Measurements from ENCODE around the gene UBE2S. TPM values are rescaled to one million over a fixed set of nuclear protein-coding genes. Genes with fewer than 3 reads are reported as not detected.
A peak's percentile ranks its signal among the peaks of the same experiment; 100 is the strongest.
"Not testable (repeated sequence)": the region's sequence is repeated elsewhere in the genome, so short reads cannot be mapped to it uniquely, and the experiment has no call there.

The UBE2S gene
- polyA plus RNA-seq, 10 donors: 26.3 to 47.0 (median 37.2) TPM

GRCh38 chr19:55441692-55442321 lies 34.2 kb upstream of the UBE2S start:
- no peak for DNase-seq

GRCh38 chr19:55441319-55441691 lies 33.7 kb upstream of the UBE2S start:
- no peak for DNase-seq

GRCh38 chr19:55440411-55441105 lies 33.0 kb upstream of the UBE2S start:
- DNase-seq: no peak

GRCh38 chr19:55439052-55439451 lies 31.5 kb upstream of the UBE2S start:
- DNase-seq: no peak

GRCh38 chr19:55437410-55437809 lies 29.8 kb upstream of the UBE2S start:
- peak; percentile 42 to 83 (median 65) for DNase-seq

- DNase-seq: no peak
These were observed 29.3 kb upstream of the UBE2S start for GRCh38 chr19:55436847-55437246.

GRCh38 chr19:55435020-55435419 lies 27.4 kb upstream of the UBE2S start:
- no peak for DNase-seq

GRCh38 chr19:55434356-55434919 lies 26.9 kb upstream of the UBE2S start:
- no peak for DNase-seq

GRCh38 chr19:55433292-55433691 lies 25.7 kb upstream of the UBE2S start:
- no peak for DNase-seq

GRCh38 chr19:55432241-55432959 lies 24.8 kb upstream of the UBE2S start:
- no peak for DNase-seq

GRCh38 chr19:55431183-55431582 lies 23.6 kb upstream of the UBE2S start:
- no peak for DNase-seq

- no peak for DNase-seq
These were observed 18.5 kb upstream of the UBE2S start for GRCh38 chr19:55426042-55426441.

- DNase-seq: no peak
These were observed 16.9 kb upstream of the UBE2S start for GRCh38 chr19:55424518-55424917.

GRCh38 chr19:55423225-55424005 lies 15.8 kb upstream of the UBE2S start:
- DNase-seq: no peak

- not testable (repeated sequence) for DNase-seq
These were observed 13.7 kb upstream of the UBE2S start for GRCh38 chr19:55421281-55421680.

GRCh38 chr19:55419624-55420236 lies 12.1 kb upstream of the UBE2S start:
- DNase-seq: no peak

- DNase-seq: no peak
These were observed 11.5 kb upstream of the UBE2S start for GRCh38 chr19:55419103-55419502.

- peak; percentile 69 to 87 (median 81) for DNase-seq
These were observed 10.6 kb upstream of the UBE2S start for GRCh38 chr19:55418185-55418584.

- no peak for DNase-seq
These were observed 2.6 kb upstream of the UBE2S start for GRCh38 chr19:55410168-55410567.

GRCh38 chr19:55409179-55409578 lies 1.6 kb upstream of the UBE2S start:
- not testable (repeated sequence) for DNase-seq

- no peak for DNase-seq
These were observed 915 bp upstream of the UBE2S start for GRCh38 chr19:55408533-55408872.

Data from muscle of back (tissue), 11 donors.